ENCODE data around the gene PPP1R9A.

PPP1R9A gene

GRCh38 chr7:95102662-95103061, 195.3 kb downstream of the PPP1R9A start:
- Histone ChIP-seq H3K9ac (ENCODE audit: low read depth, low read length) (no peak overlapping the region), H3K27me3 (ENCODE audit: insufficient read depth, low read length) (no peaks in the 10 kb centered on the region), H3K27ac (ENCODE audit: low read depth, low read length) (no peak overlapping the region), H3K36me3 (ENCODE audit: insufficient read depth, low read length) (no peaks in the 10 kb centered on the region), H3K9me3 (ENCODE audit: insufficient read depth, low read depth, low read length) (no peaks in the 10 kb centered on the region), H3K4me1 (ENCODE audit: insufficient read depth, low read length) (peaks cover 5% of the 10 kb centered on the region), H3K4me3 (ENCODE audit: low read length) (no peak overlapping the region)
- 94% methylated on average over 3 of the region's 3 CpGs for WGBS

GRCh38 chr7:95104739-95105138, 197.3 kb downstream of the PPP1R9A start:
- WGBS, result 75% methylated on average over 1 of the region's 1 CpG
- H3K4me1 ChIP-seq (ENCODE audit: insufficient read depth, low read length), result peaks cover 5% of the 10 kb centered on the region

GRCh38 chr7:95105627-95106026, 198.2 kb downstream of the PPP1R9A start:
- H3K9ac ChIP-seq (ENCODE audit: low read depth, low read length), result no peak overlapping the region
- no peak overlapping the region for H3K27ac ChIP-seq (ENCODE audit: low read depth, low read length)

More at GRCh38 chr7:95104739-95105138, 197.3 kb downstream of the PPP1R9A start:
- H3K36me3 ChIP-seq (ENCODE audit: insufficient read depth, low read length), result no peaks in the 10 kb centered on the region
- no peak overlapping the region for H3K27ac ChIP-seq (ENCODE audit: low read depth, low read length)
- H3K9me3 ChIP-seq (ENCODE audit: insufficient read depth, low read depth, low read length), result no peaks in the 10 kb centered on the region
- H3K9ac ChIP-seq (ENCODE audit: low read depth, low read length), result no peak overlapping the region
- no peaks in the 10 kb centered on the region for H3K27me3 ChIP-seq (ENCODE audit: insufficient read depth, low read length)
- no peak overlapping the region for H3K4me3 ChIP-seq (ENCODE audit: low read length)

GRCh38 chr7:95106401-95106800, 199.0 kb downstream of the PPP1R9A start:
- H3K9ac ChIP-seq (ENCODE audit: low read depth, low read length), result no peak overlapping the region
- H3K4me1 ChIP-seq (ENCODE audit: insufficient read depth, low read length), result peaks cover 5% of the 10 kb centered on the region
- no peaks in the 10 kb centered on the region for H3K9me3 ChIP-seq (ENCODE audit: insufficient read depth, low read depth, low read length)
- H3K36me3 ChIP-seq (ENCODE audit: insufficient read depth, low read length), result no peaks in the 10 kb centered on the region
- H3K4me3 ChIP-seq (ENCODE audit: low read length), result no peak overlapping the region
- 98% methylated on average over 2 of the region's 2 CpGs for WGBS
- H3K27me3 ChIP-seq (ENCODE audit: insufficient read depth, low read length), result no peaks in the 10 kb centered on the region
- no peak overlapping the region for H3K27ac ChIP-seq (ENCODE audit: low read depth, low read length)

More at GRCh38 chr7:95105627-95106026, 198.2 kb downstream of the PPP1R9A start:
- H3K9me3 ChIP-seq (ENCODE audit: insufficient read depth, low read depth, low read length), result no peaks in the 10 kb centered on the region
- no peaks in the 10 kb centered on the region for H3K36me3 ChIP-seq (ENCODE audit: insufficient read depth, low read length)
- no peaks in the 10 kb centered on the region for H3K27me3 ChIP-seq (ENCODE audit: insufficient read depth, low read length)
- no peak overlapping the region for H3K4me3 ChIP-seq (ENCODE audit: low read length)
- peaks cover 5% of the 10 kb centered on the region for H3K4me1 ChIP-seq (ENCODE audit: insufficient read depth, low read length)

GRCh38 chr7:95110707-95111106, 203.3 kb downstream of the PPP1R9A start:
- peaks cover 4% of the 10 kb centered on the region; the same call in 1 of the 2 replicates for H3K36me3 ChIP-seq (ENCODE audit: insufficient read depth, low read length)
- H3K9me3 ChIP-seq (ENCODE audit: insufficient read depth, low read depth, low read length), result no peaks in the 10 kb centered on the region
- H3K4me1 ChIP-seq (ENCODE audit: insufficient read depth, low read length), result no peaks in the 10 kb centered on the region
- H3K4me3 ChIP-seq (ENCODE audit: low read length), result no peak overlapping the region
- H3K27me3 ChIP-seq (ENCODE audit: insufficient read depth, low read length), result no peaks in the 10 kb centered on the region
- WGBS, result 90% methylated on average over 2 of the region's 3 CpGs
- no peak overlapping the region for H3K27ac ChIP-seq (ENCODE audit: low read depth, low read length)
- no peak overlapping the region for H3K9ac ChIP-seq (ENCODE audit: low read depth, low read length)

GRCh38 chr7:95113590-95113989, 206.2 kb downstream of the PPP1R9A start:
- peaks cover 4% of the 10 kb centered on the region; the same call in 1 of the 2 replicates for H3K36me3 ChIP-seq (ENCODE audit: insufficient read depth, low read length)
- H3K4me1 ChIP-seq (ENCODE audit: insufficient read depth, low read length), result no peaks in the 10 kb centered on the region; the same call in 1 of the 2 replicates
- no peak overlapping the region for H3K4me3 ChIP-seq (ENCODE audit: low read length)
- no peaks in the 10 kb centered on the region for H3K9me3 ChIP-seq (ENCODE audit: insufficient read depth, low read depth, low read length)
- no peaks in the 10 kb centered on the region for H3K27me3 ChIP-seq (ENCODE audit: insufficient read depth, low read length)
- no peak overlapping the region for H3K27ac ChIP-seq (ENCODE audit: low read depth, low read length)
- H3K9ac ChIP-seq (ENCODE audit: low read depth, low read length), result no peak overlapping the region

GRCh38 chr7:95126053-95126709, 218.8 kb downstream of the PPP1R9A start:
- H3K9me3 ChIP-seq (ENCODE audit: insufficient read depth, low read depth, low read length), result no peaks in the 10 kb centered on the region
- H3K27ac ChIP-seq (ENCODE audit: low read depth, low read length), result no peak overlapping the region
- H3K9ac ChIP-seq (ENCODE audit: low read depth, low read length), result no peak overlapping the region
- H3K27me3 ChIP-seq (ENCODE audit: insufficient read depth, low read length), result no peaks in the 10 kb centered on the region
- peaks cover 10% of the 10 kb centered on the region; the same call in 1 of the 2 replicates for H3K36me3 ChIP-seq (ENCODE audit: insufficient read depth, low read length)
- H3K4me3 ChIP-seq (ENCODE audit: low read length), result no peak overlapping the region
- no peaks in the 10 kb centered on the region for H3K4me1 ChIP-seq (ENCODE audit: insufficient read depth, low read length)
- 94% methylated on average over 2 of the region's 2 CpGs for WGBS

- Histone ChIP-seq H3K9me3 (ENCODE audit: insufficient read depth, low read depth, low read length) (no peaks in the 10 kb centered on the region), H3K27ac (ENCODE audit: low read depth, low read length) (no peak overlapping the region)
- 89% methylated on average over 11 of the region's 11 CpGs for WGBS
Observed at GRCh38 chr7:95132500-95132899, 225.1 kb downstream of the PPP1R9A start.

GRCh38 chr7:95139922-95140321, 232.5 kb downstream of the PPP1R9A start:
- no peak overlapping the region for H3K27ac ChIP-seq (ENCODE audit: low read depth, low read length)
- no peaks in the 10 kb centered on the region for H3K36me3 ChIP-seq (ENCODE audit: insufficient read depth, low read length)
- H3K4me1 ChIP-seq (ENCODE audit: insufficient read depth, low read length), result no peaks in the 10 kb centered on the region
- no peak overlapping the region for H3K4me3 ChIP-seq (ENCODE audit: low read length)
- no peaks in the 10 kb centered on the region for H3K27me3 ChIP-seq (ENCODE audit: insufficient read depth, low read length)
- no peaks in the 10 kb centered on the region for H3K9me3 ChIP-seq (ENCODE audit: insufficient read depth, low read depth, low read length)
- 92% methylated on average over 1 of the region's 1 CpG for WGBS
- H3K9ac ChIP-seq (ENCODE audit: low read depth, low read length), result no peak overlapping the region

More at GRCh38 chr7:95132500-95132899, 225.1 kb downstream of the PPP1R9A start:
- Histone ChIP-seq H3K27me3 (ENCODE audit: insufficient read depth, low read length) (no peaks in the 10 kb centered on the region), H3K9ac (ENCODE audit: low read depth, low read length) (no peak overlapping the region), H3K4me1 (ENCODE audit: insufficient read depth, low read length) (no peaks in the 10 kb centered on the region), H3K4me3 (ENCODE audit: low read length) (no peak overlapping the region), H3K36me3 (ENCODE audit: insufficient read depth, low read length) (no peaks in the 10 kb centered on the region)

- Histone ChIP-seq H3K27me3 (ENCODE audit: insufficient read depth, low read length) (no peaks in the 10 kb centered on the region), H3K9ac (ENCODE audit: low read depth, low read length) (no peak overlapping the region), H3K4me3 (ENCODE audit: low read length) (no peak overlapping the region), H3K36me3 (ENCODE audit: insufficient read depth, low read length) (no peaks in the 10 kb centered on the region), H3K27ac (ENCODE audit: low read depth, low read length) (no peak overlapping the region), H3K9me3 (ENCODE audit: insufficient read depth, low read depth, low read length) (no peaks in the 10 kb centered on the region), H3K4me1 (ENCODE audit: insufficient read depth, low read length) (no peaks in the 10 kb centered on the region)
- 100% methylated on average over 2 of the region's 2 CpGs for WGBS
Observed at GRCh38 chr7:95141755-95142154, 234.4 kb downstream of the PPP1R9A start.

GRCh38 chr7:95144256-95144655, 236.9 kb downstream of the PPP1R9A start:
- no peaks in the 10 kb centered on the region for H3K9me3 ChIP-seq (ENCODE audit: insufficient read depth, low read depth, low read length)
- no peak overlapping the region for H3K27ac ChIP-seq (ENCODE audit: low read depth, low read length)
- 93% methylated on average over 3 of the region's 4 CpGs for WGBS
- H3K4me3 ChIP-seq (ENCODE audit: low read length), result no peak overlapping the region
- no peaks in the 10 kb centered on the region for H3K4me1 ChIP-seq (ENCODE audit: insufficient read depth, low read length)
- H3K9ac ChIP-seq (ENCODE audit: low read depth, low read length), result no peak overlapping the region
- no peaks in the 10 kb centered on the region for H3K36me3 ChIP-seq (ENCODE audit: insufficient read depth, low read length)
- no peaks in the 10 kb centered on the region for H3K27me3 ChIP-seq (ENCODE audit: insufficient read depth, low read length)

- 97% methylated on average over 5 of the region's 5 CpGs for WGBS
- Histone ChIP-seq H3K4me1 (ENCODE audit: insufficient read depth, low read length) (no peaks in the 10 kb centered on the region), H3K36me3 (ENCODE audit: insufficient read depth, low read length) (no peaks in the 10 kb centered on the region), H3K4me3 (ENCODE audit: low read length) (no peak overlapping the region), H3K9me3 (ENCODE audit: insufficient read depth, low read depth, low read length) (no peaks in the 10 kb centered on the region), H3K27me3 (ENCODE audit: insufficient read depth, low read length) (no peaks in the 10 kb centered on the region), H3K9ac (ENCODE audit: low read depth, low read length) (no peak overlapping the region), H3K27ac (ENCODE audit: low read depth, low read length) (no peak overlapping the region)
Observed at GRCh38 chr7:95155965-95156364, 248.6 kb downstream of the PPP1R9A start.

Data from HUES64 (cell line).